ENCODE measurements around the gene ITGAE.
"Not testable (repeated sequence)": the region's sequence is repeated elsewhere in the genome, so short reads cannot be mapped to it uniquely, and the experiment has no call there.

Gene ITGAE

GRCh38 chr17:3800362-3801271, at the start of gene ITGAE:
TSS of gene ITGAE (minus strand) at chr17:3801188. CDS start at chr17:3801144, 44 bp downstream.
- no peak for DNase-seq (ENCODE audit: low read depth in 1 of 2, low spot score in 1 of 2)

GRCh38 chr17:3848229-3848835, 47.3 kb upstream of the ITGAE start:
- no peak for DNase-seq (ENCODE audit: low read depth in 1 of 2, low spot score in 1 of 2)

GRCh38 chr17:3847165-3847670, 46.2 kb upstream of the ITGAE start:
- DNase-seq (ENCODE audit: low read depth in 1 of 2, low spot score in 1 of 2), result no peak

DNA sequence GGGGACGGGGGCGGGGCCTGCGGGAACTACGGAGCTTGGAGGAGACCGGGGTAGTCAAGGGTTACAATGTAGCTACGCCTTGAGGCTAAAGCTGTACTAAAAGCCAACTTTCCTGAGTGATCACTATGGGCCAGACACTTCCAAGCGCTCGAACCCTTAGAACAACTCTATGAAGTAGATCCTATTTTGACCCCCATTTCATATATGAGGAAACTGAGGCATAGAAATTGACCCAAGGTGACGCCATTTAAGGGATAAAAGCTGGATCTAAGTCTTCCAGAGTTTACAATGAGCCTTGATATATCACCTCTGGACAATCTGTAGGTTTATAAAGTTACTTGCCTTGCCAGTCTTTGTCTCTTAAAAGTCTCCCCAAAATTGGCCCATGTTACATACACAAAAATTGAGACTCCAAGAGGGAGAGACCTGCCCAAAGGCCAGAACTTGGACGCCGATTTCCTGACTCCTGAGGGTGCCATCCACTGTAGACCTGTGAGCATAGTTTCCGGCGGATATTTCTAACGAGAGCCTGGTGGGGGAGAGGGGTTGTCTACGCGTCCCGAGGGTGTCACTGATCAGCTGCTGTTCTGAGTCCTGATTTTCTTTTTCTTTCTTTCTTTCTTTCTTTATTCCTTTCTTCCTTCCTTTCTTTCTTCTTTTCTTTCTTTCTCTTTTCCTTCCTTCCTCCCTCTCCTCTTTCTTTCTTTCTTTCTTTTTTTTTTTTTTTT, 45.6 kb upstream of the ITGAE start:
- no peak for DNase-seq (ENCODE audit: low read depth in 1 of 2, low spot score in 1 of 2)

- peak; percentile 86 to 89 for DNase-seq (ENCODE audit: low read depth in 1 of 2, low spot score in 1 of 2)
Measured at GRCh38 chr17:3845621-3846436, 44.8 kb upstream of the ITGAE start, which contains the start of gene NCBP3. TSS of gene NCBP3 (minus strand) at chr17:3846246. CDS start at chr17:3846223, 23 bp downstream.

GRCh38 chr17:3845291-3845620, 44.3 kb upstream of the ITGAE start:
- peak in 1 of 2 donors; percentile 10 for DNase-seq (ENCODE audit: low read depth in 1 of 2, low spot score in 1 of 2)

GRCh38 chr17:3844556-3844955, 43.6 kb upstream of the ITGAE start:
- DNase-seq (ENCODE audit: low read depth in 1 of 2, low spot score in 1 of 2), result not testable (repeated sequence)

GRCh38 chr17:3843935-3844516, 43.0 kb upstream of the ITGAE start:
- DNase-seq (ENCODE audit: low read depth in 1 of 2, low spot score in 1 of 2), result peak; percentile 16 to 29

- no peak for DNase-seq (ENCODE audit: low read depth in 1 of 2, low spot score in 1 of 2)
Measured at GRCh38 chr17:3838206-3838605, 37.2 kb upstream of the ITGAE start.

GRCh38 chr17:3836551-3836950, 35.6 kb upstream of the ITGAE start:
- no peak for DNase-seq (ENCODE audit: low read depth in 1 of 2, low spot score in 1 of 2)

DNA sequence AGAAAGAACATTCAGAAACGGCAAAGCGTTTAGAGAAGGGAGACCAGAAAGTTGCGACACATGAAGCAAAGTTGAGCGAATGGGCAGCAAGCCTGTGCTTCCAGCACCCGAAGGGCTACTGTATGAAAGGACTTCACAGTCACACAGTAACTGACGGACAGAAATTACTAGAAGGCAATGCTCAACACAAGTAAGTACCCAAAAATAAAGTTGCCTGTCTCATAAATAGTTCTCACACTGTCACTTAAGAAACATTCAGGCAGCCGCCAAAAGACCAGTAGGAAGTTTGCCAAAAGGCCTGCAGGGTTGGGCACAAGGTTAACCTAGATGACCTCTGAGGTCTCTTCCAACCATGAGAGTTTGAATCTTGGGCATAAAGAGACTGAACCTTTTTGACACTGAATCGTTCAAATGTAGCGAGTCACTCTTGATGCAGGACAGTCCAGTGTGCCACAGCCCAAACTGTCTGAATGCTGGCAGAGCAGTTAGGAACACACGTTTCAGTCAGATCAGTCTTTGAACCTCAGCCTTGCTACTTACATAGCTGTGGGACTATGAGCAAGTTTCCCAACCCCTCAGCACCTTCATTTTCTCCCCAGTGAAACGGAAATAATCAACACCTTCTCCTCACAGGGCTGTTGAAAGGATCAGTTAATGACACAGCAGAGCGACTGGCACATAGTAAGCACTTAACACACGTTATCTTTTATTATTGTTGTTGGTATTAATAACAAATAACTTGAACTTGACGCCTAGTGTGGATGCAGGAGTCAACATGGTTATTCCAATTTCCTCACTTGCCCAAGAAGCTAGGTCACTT, 34.6 kb upstream of the ITGAE start:
- no peak for DNase-seq (ENCODE audit: low read depth in 1 of 2, low spot score in 1 of 2)

GRCh38 chr17:3834811-3835210, 33.8 kb upstream of the ITGAE start:
- DNase-seq (ENCODE audit: low read depth in 1 of 2, low spot score in 1 of 2), result no peak

GRCh38 chr17:3828852-3829232, 27.9 kb upstream of the ITGAE start:
- DNase-seq (ENCODE audit: low read depth in 1 of 2, low spot score in 1 of 2), result no peak

GRCh38 chr17:3828151-3828851, 27.3 kb upstream of the ITGAE start:
- no peak for DNase-seq (ENCODE audit: low read depth in 1 of 2, low spot score in 1 of 2)

- DNase-seq (ENCODE audit: low read depth in 1 of 2, low spot score in 1 of 2), result peak; percentile 20 to 30
Measured at GRCh38 chr17:3827124-3827773, 26.3 kb upstream of the ITGAE start.

DNA sequence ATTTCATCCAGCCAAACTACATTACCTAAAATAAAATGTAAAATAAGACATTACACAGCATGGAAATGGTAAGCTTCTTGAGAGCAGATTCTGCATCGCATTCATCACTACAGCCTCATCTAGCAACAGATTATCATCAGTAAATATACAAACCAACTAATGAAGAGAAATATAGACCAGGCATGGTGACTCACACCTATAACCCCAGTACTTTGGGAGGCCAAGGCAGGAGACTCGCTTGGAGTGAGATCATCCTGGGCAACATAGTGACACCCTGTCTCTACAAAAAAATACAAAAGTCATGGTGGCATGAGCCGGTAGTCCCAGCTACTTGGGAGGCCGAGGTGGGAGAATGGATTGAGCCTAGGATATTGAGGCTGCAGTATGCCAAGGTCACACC, 25.2 kb upstream of the ITGAE start:
- no peak for DNase-seq (ENCODE audit: low read depth in 1 of 2, low spot score in 1 of 2)

- no peak for DNase-seq (ENCODE audit: low read depth in 1 of 2, low spot score in 1 of 2)
Measured at GRCh38 chr17:3821101-3821500, 20.1 kb upstream of the ITGAE start.

GRCh38 chr17:3818786-3819185, 17.8 kb upstream of the ITGAE start:
- DNase-seq (ENCODE audit: low read depth in 1 of 2, low spot score in 1 of 2), result no peak

Data from stimulated activated CD4-positive, alpha-beta T cell treated with anti-CD3 and anti-CD28 coated beads, Interleukin-15, amount 100 ng/mL, for 1 hour (primary cell).